ENCODE measurements around the gene UBR1. TPM values are rescaled to one million over a fixed set of nuclear protein-coding genes. Genes with fewer than 3 reads are reported as not detected.

UBR1 gene
- polyA plus RNA-seq, 1 experiment = 6.5 TPM

- no peak for DNase-seq (ENCODE audit: low read depth)
- Histone ChIP-seq H3K36me3 (ENCODE audit: control insufficient read depth, insufficient read depth, low read length) (no peaks in the 10 kb centered on the region), H3K4me3 (ENCODE audit: low read depth, low read length) (no peak overlapping the region), H3K27me3 (ENCODE audit: control insufficient read depth, insufficient read depth, low read length) (no peaks in the 10 kb centered on the region)
- no peak for TF ChIP-seq CTCF (IDR thresholded peaks at IDR 0.05; ENCODE audit: insufficient read depth, low read depth, low read length)
- POLR2A ChIA-PET = interaction anchor here (0.6 kb wide), 1 partner anchor 55 kb away, joined by 3 read pairs; no protein-coding TSS in a partner anchor
- CTCF ChIA-PET = interaction anchor here (0.6 kb wide), 1 partner anchor 390 kb away, joined by 3 read pairs; no protein-coding TSS in a partner anchor
Measured at GRCh38 chr15:42933886-42934667, 171.8 kb downstream of the UBR1 start.

- no peak overlapping the region for H3K4me3 ChIP-seq (ENCODE audit: low read depth, low read length)
- ChIA-PET POLR2A (no interaction called here), CTCF (no interaction called here)
Measured at GRCh38 chr15:42932833-42933515, 172.9 kb downstream of the UBR1 start.

GRCh38 chr15:42931702-42932486, 173.9 kb downstream of the UBR1 start:
- no peaks in the 10 kb centered on the region for H3K27me3 ChIP-seq (ENCODE audit: control insufficient read depth, insufficient read depth, low read length)
- POLR2A ChIA-PET = no interaction called here
- H3K4me3 ChIP-seq (ENCODE audit: low read depth, low read length) = no peak overlapping the region
- no peaks in the 10 kb centered on the region for H3K36me3 ChIP-seq (ENCODE audit: control insufficient read depth, insufficient read depth, low read length)
- DNase-seq (ENCODE audit: low read depth) = no peak
- CTCF ChIA-PET = no interaction called here
- TF ChIP-seq CTCF (IDR thresholded peaks at IDR 0.05; ENCODE audit: insufficient read depth, low read depth, low read length) = no peak

More at GRCh38 chr15:42932833-42933515, 172.9 kb downstream of the UBR1 start:
- Histone ChIP-seq H3K36me3 (ENCODE audit: control insufficient read depth, insufficient read depth, low read length) (no peaks in the 10 kb centered on the region), H3K27me3 (ENCODE audit: control insufficient read depth, insufficient read depth, low read length) (no peaks in the 10 kb centered on the region)
- no peak for TF ChIP-seq CTCF (IDR thresholded peaks at IDR 0.05; ENCODE audit: insufficient read depth, low read depth, low read length)
- DNase-seq (ENCODE audit: low read depth) = no peak

GRCh38 chr15:42929306-42929848, 176.5 kb downstream of the UBR1 start:
- Histone ChIP-seq H3K4me3 (ENCODE audit: low read depth, low read length) (no peak overlapping the region), H3K27me3 (ENCODE audit: control insufficient read depth, insufficient read depth, low read length) (no peaks in the 10 kb centered on the region), H3K36me3 (ENCODE audit: control insufficient read depth, insufficient read depth, low read length) (no peaks in the 10 kb centered on the region)
- no peak for DNase-seq (ENCODE audit: low read depth)
- no peak for TF ChIP-seq CTCF (IDR thresholded peaks at IDR 0.05; ENCODE audit: insufficient read depth, low read depth, low read length)
- POLR2A ChIA-PET = no interaction called here
- CTCF ChIA-PET = interaction anchor here (0.8 to 1.5 kb wide), 3 partner anchors 209 to 234 kb away, joined by 3 to 5 read pairs (median 4); no protein-coding TSS in a partner anchor

Data from BJ (cell line).